ENCODE measurements around the gene WDR18.

- peak in 1 of 2 donors; percentile 0 for TF ChIP-seq POLR2A (IDR thresholded peaks at IDR 0.05)
- TF ChIP-seq, protein P1, sequence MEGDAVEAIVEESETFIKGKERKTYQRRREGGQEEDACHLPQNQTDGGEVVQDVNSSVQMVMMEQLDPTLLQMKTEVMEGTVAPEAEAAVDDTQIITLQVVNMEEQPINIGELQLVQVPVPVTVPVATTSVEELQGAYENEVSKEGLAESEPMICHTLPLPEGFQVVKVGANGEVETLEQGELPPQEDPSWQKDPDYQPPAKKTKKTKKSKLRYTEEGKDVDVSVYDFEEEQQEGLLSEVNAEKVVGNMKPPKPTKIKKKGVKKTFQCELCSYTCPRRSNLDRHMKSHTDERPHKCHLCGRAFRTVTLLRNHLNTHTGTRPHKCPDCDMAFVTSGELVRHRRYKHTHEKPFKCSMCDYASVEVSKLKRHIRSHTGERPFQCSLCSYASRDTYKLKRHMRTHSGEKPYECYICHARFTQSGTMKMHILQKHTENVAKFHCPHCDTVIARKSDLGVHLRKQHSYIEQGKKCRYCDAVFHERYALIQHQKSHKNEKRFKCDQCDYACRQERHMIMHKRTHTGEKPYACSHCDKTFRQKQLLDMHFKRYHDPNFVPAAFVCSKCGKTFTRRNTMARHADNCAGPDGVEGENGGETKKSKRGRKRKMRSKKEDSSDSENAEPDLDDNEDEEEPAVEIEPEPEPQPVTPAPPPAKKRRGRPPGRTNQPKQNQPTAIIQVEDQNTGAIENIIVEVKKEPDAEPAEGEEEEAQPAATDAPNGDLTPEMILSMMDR (IDR thresholded peaks at IDR 0.05), result no peak
Measured at GRCh38 chr19:1009981-1010538, 25.9 kb downstream of the WDR18 start.

All from uterus (tissue), 2 donors.